Smooth muscle cell (in vitro differentiated cells): ENCODE measurements around the gene AUTS2. TPM values are rescaled to one million over a fixed set of nuclear protein-coding genes. Genes with fewer than 3 reads are reported as not detected.

Experiments used
- DNase-seq: peaks from one replicate; lab custom pipeline; 2025; ENCODE audit not compliant: unreplicated experiment; lab: John Stamatoyannopoulos, UW
- H2AFZ ChIP-seq: fragments of 200-600 bp; sonication (generic); 2 replicates; pipeline ENCODE4 v1.6.0; 2016; ENCODE audit warnings: antibody characterized with exemption, low read depth, mild to moderate bottlenecking
- H3F3A ChIP-seq: fragments of 200-600 bp; sonication (generic); 2 replicates; pipeline ENCODE4 v1.6.0; 2017; ENCODE audit warnings: antibody characterized with exemption, low read depth
- H3K27ac ChIP-seq: fragments of 200-600 bp; sonication (generic); 2 replicates; pipeline ENCODE4 v1.5.1; 2016; ENCODE audit warnings: low read depth, mild to moderate bottlenecking
- H3K27me3 ChIP-seq: fragments of 200-600 bp; sonication (generic); 2 replicates; pipeline ENCODE4 v1.6.1; 2016; ENCODE audit warnings: low read depth, mild to moderate bottlenecking
- H3K36me3 ChIP-seq: fragments of 200-600 bp; sonication (generic); 2 replicates; pipeline ENCODE4 v1.5.1; 2016; ENCODE audit warnings: low read depth
- H3K4me1 ChIP-seq: fragments of 200-600 bp; sonication (generic); 2 replicates; pipeline ENCODE4 v1.5.1; 2016; ENCODE audit warnings: low read depth
- H3K4me2 ChIP-seq: fragments of 200-600 bp; sonication (generic); 2 replicates; pipeline ENCODE4 v1.6.0; 2016; ENCODE audit warnings: mild to moderate bottlenecking
- H3K4me3 ChIP-seq: fragments of 200-600 bp; sonication (generic); 2 replicates; pipeline ENCODE4 v1.5.1; 2016; ENCODE audit warnings: mild to moderate bottlenecking
- H3K79me2 ChIP-seq: fragments of 200-600 bp; sonication (generic); 2 replicates; pipeline ENCODE4 v1.6.0; 2016; ENCODE audit warnings: low read depth, mild to moderate bottlenecking
- H3K9ac ChIP-seq: fragments of 200-600 bp; sonication (generic); 2 replicates; pipeline ENCODE4 v1.6.0; 2016; ENCODE audit warnings: low read depth
- H3K9me3 ChIP-seq: fragments of 200-600 bp; sonication (generic); replicated peaks from 2 replicates; pipeline ENCODE4 v1.5.1; 2016; ENCODE audit warnings: low read depth
- H4K20me1 ChIP-seq: fragments of 200-600 bp; sonication (generic); 2 replicates; pipeline ENCODE4 v1.6.0; 2016; ENCODE audit warnings: low read depth
- CTCF ChIP-seq: fragments of 200-600 bp; sonication (generic); IDR thresholded peaks from 2 replicates; pipeline ENCODE4 v1.5.1; 2017; ENCODE audit warnings: borderline replicate concordance, mild to moderate bottlenecking, antibody characterized with exemption; ENCODE audit not compliant: insufficient read depth, poor library complexity, severe bottlenecking
- WGBS: methylation state at CpG from one replicate; pipeline ENCODE4 v1.1.7; 2016; ENCODE audit warnings: low lambda C conversion rate; 5-methylcytosine and 5-hydroxymethylcytosine counted together
- polyA plus RNA-seq: library from polyadenylated mRNA; unstranded; fragments of >200 nt; fragmentation: Nextera tagmentation; extraction: Ambion mirVana; gene quantifications from 2 replicates; pipeline ENCODE4 v1.2.1, GENCODE V29; 2016
- total RNA-seq: library from RNA; depleted of rRNA; stranded (reverse); fragments of >200 nt; gene quantifications from 2 replicates; pipeline ENCODE4 v1.2.3, GENCODE V29; 2014

Gene AUTS2
- total and polyA plus RNA-seq, 2 experiments from 2014 or later, result 6.5 to 8.6 TPM

- no peaks in the 10 kb centered on the region for H4K20me1 ChIP-seq
- no peaks in the 10 kb centered on the region for H3K4me1 ChIP-seq
- no peak overlapping the region for H3K4me2 ChIP-seq
- H3K79me2 ChIP-seq, result no peaks in the 10 kb centered on the region
- WGBS, result 95% methylated on average over 9 of the region's 9 CpGs
- H3K36me3 ChIP-seq, result no peaks in the 10 kb centered on the region
- TF ChIP-seq CTCF, result no peak
- H3F3A ChIP-seq, result no peaks in the 10 kb centered on the region
- no peak overlapping the region for H2AFZ ChIP-seq
- no peak overlapping the region for H3K9ac ChIP-seq
- peaks cover 25% of the 10 kb centered on the region for H3K27me3 ChIP-seq
- DNase-seq, result no peak
- H3K27ac ChIP-seq, result no peak overlapping the region
- no peak overlapping the region for H3K4me3 ChIP-seq
- H3K9me3 ChIP-seq, result no peaks in the 10 kb centered on the region
Observed at GRCh38 chr7:70539617-70540016, 941.3 kb downstream of the AUTS2 start.

- Histone ChIP-seq H3K4me2 (no peak overlapping the region), H4K20me1 (no peaks in the 10 kb centered on the region), H3K36me3 (no peaks in the 10 kb centered on the region), H3K4me3 (no peak overlapping the region), H3K27ac (no peak overlapping the region), H3K79me2 (no peaks in the 10 kb centered on the region), H3F3A (no peaks in the 10 kb centered on the region), H3K27me3 (peaks cover 25% of the 10 kb centered on the region), H2AFZ (no peak overlapping the region), H3K9ac (no peak overlapping the region), H3K9me3 (no peaks in the 10 kb centered on the region), H3K4me1 (no peaks in the 10 kb centered on the region)
- DNase-seq, result no peak
- WGBS, result 60% methylated on average over 1 of the region's 1 CpG
- no peak for TF ChIP-seq CTCF
Observed at GRCh38 chr7:70540641-70541040, 942.4 kb downstream of the AUTS2 start.

GRCh38 chr7:70542750-70543376 lies 944.6 kb downstream of the AUTS2 start:
- Histone ChIP-seq H3K4me2 (no peak overlapping the region), H4K20me1 (no peaks in the 10 kb centered on the region), H3K27me3 (peaks cover 25% of the 10 kb centered on the region), H3K4me3 (no peak overlapping the region), H3K9me3 (no peaks in the 10 kb centered on the region), H3K79me2 (no peaks in the 10 kb centered on the region), H3K4me1 (no peaks in the 10 kb centered on the region), H3K9ac (no peak overlapping the region), H3F3A (no peaks in the 10 kb centered on the region), H3K36me3 (no peaks in the 10 kb centered on the region), H3K27ac (no peak overlapping the region), H2AFZ (no peak overlapping the region)
- no peak for TF ChIP-seq CTCF
- DNase-seq, result no peak
- 93% methylated on average over 1 of the region's 1 CpG for WGBS

- Histone ChIP-seq H3K4me2 (no peak overlapping the region), H2AFZ (no peak overlapping the region), H3K79me2 (no peaks in the 10 kb centered on the region), H3F3A (no peaks in the 10 kb centered on the region), H3K4me1 (no peaks in the 10 kb centered on the region), H3K9ac (no peak overlapping the region), H3K27ac (no peak overlapping the region), H3K36me3 (no peaks in the 10 kb centered on the region), H3K27me3 (peaks cover 22% of the 10 kb centered on the region), H4K20me1 (no peaks in the 10 kb centered on the region), H3K9me3 (no peaks in the 10 kb centered on the region), H3K4me3 (no peak overlapping the region)
- 91% methylated on average over 2 of the region's 2 CpGs for WGBS
- no peak for DNase-seq
- no peak for TF ChIP-seq CTCF
Observed at GRCh38 chr7:70544016-70544415, 945.7 kb downstream of the AUTS2 start.
